Choroid plexus epithelial cell (primary cell): ENCODE measurements around the gene CPA4.
"Not testable (repeated sequence)": the region's sequence is repeated elsewhere in the genome, so short reads cannot be mapped to it uniquely, and the experiment has no call there.

Source experiments
- DNase-seq: peaks from one replicate; pipeline ENCODE4 v3.0.0-alpha.2; 2010; ENCODE audit warnings: low read depth
- H3K4me3 ChIP-seq: 2 replicates; pipeline ENCODE4 v1.5.1; 2011; ENCODE audit warnings: low read depth, mild to moderate bottlenecking, control low read depth, low read length, moderate library complexity
- CTCF ChIP-seq: conservative IDR thresholded peaks from 2 replicates; pipeline ENCODE4 v1.5.1; 2011; ENCODE audit warnings: low read depth, mild to moderate bottlenecking, control low read depth, inconsistent platforms, low read length, moderate library complexity

The CPA4 gene

GRCh38 chr7:130319541-130319940 is 26.6 kb downstream of the CPA4 start:
- DNase-seq, result no peak
- H3K4me3 ChIP-seq, result no peak overlapping the region
- TF ChIP-seq CTCF, result no peak

GRCh38 chr7:130321542-130322229 is 28.7 kb downstream of the CPA4 start:
- DNase-seq, result peak; percentile 18
- H3K4me3 ChIP-seq, result not testable (repeated sequence)

- no peak for DNase-seq
- no peak overlapping the region for H3K4me3 ChIP-seq
- TF ChIP-seq CTCF, result no peak
These were observed 29.7 kb downstream of the CPA4 start for GRCh38 chr7:130322615-130323014.

- no peak for TF ChIP-seq CTCF
- no peak for DNase-seq
- H3K4me3 ChIP-seq, result no peak overlapping the region
These were observed 31.5 kb downstream of the CPA4 start for GRCh38 chr7:130324306-130324943.

GRCh38 chr7:130329681-130330080 is 36.7 kb downstream of the CPA4 start:
- DNase-seq, result no peak
- H3K4me3 ChIP-seq, result no peak overlapping the region
- TF ChIP-seq CTCF, result no peak

- H3K4me3 ChIP-seq, result no peak overlapping the region
These were observed 39.5 kb downstream of the CPA4 start for GRCh38 chr7:130332259-130333053.

More at GRCh38 chr7:130332259-130333053, 39.5 kb downstream of the CPA4 start:
- TF ChIP-seq CTCF, result no peak
- DNase-seq, result peak; percentile 54
